Osteoblast (primary cell): Measurements from ENCODE around the gene MID1. TPM values are rescaled to one million over a fixed set of nuclear protein-coding genes. Genes with fewer than 3 reads are reported as not detected.

ENCODE experiments used
- DNase-seq: peaks from one replicate; pipeline ENCODE4 v3.0.0; 2011; ENCODE audit warnings: low spot score, mixed read lengths; ENCODE audit not compliant: insufficient read length; ENCODE audit errors: missing footprints
- H2AFZ ChIP-seq: 2 replicates; pipeline ENCODE4 v1.6.0; 2011; ENCODE audit warnings: mild to moderate bottlenecking, low read length
- H3K27ac ChIP-seq: 2 replicates; pipeline ENCODE4 v1.5.1; 2011; ENCODE audit warnings: mild to moderate bottlenecking, low read depth, low read length, moderate library complexity
- H3K27me3 ChIP-seq: 2 replicates; pipeline ENCODE4 v1.6.0; 2012; ENCODE audit warnings: mild to moderate bottlenecking, control low read depth, inconsistent platforms, low read length, moderate library complexity; ENCODE audit not compliant: insufficient read depth
- H3K36me3 ChIP-seq: 2 replicates; pipeline ENCODE4 v1.5.1; 2011; ENCODE audit warnings: mild to moderate bottlenecking, low read length, control low read depth, moderate library complexity; ENCODE audit not compliant: insufficient read depth
- H3K4me1 ChIP-seq: 2 replicates; pipeline ENCODE4 v1.5.1; 2011; ENCODE audit warnings: mild to moderate bottlenecking, low read length, control low read depth, moderate library complexity; ENCODE audit not compliant: insufficient read depth
- H3K4me2 ChIP-seq: 2 replicates; pipeline ENCODE4 v1.6.0; 2011; ENCODE audit warnings: mild to moderate bottlenecking, low read length; ENCODE audit not compliant: insufficient read depth
- H3K4me3 ChIP-seq: fragments of 200-600 bp; sonication (generic); 3 replicates; pipeline ENCODE4 v1.5.1; 2012; ENCODE audit warnings: mild to moderate bottlenecking, low read length, inconsistent platforms; ENCODE audit not compliant: insufficient read depth
- H3K79me2 ChIP-seq: 2 replicates; pipeline ENCODE4 v1.6.0; 2012; ENCODE audit warnings: mild to moderate bottlenecking, low read length, control low read depth, inconsistent platforms; ENCODE audit not compliant: insufficient read depth
- H3K9me3 ChIP-seq: 2 replicates; pipeline ENCODE4 v1.5.1; 2011; ENCODE audit warnings: low read depth, low read length, control low read depth
- H4K20me1 ChIP-seq: 2 replicates; pipeline ENCODE4 v1.6.0; 2012; ENCODE audit warnings: mild to moderate bottlenecking, low read length, control low read depth; ENCODE audit not compliant: insufficient read depth
- CTCF ChIP-seq: IDR thresholded peaks from 2 replicates; pipeline ENCODE4 v1.5.1; 2011; ENCODE audit warnings: mild to moderate bottlenecking, low read depth, low read length, moderate library complexity; ENCODE audit errors: extremely low read depth
- total RNA-seq: library from RNA; depleted of rRNA; stranded (reverse); fragments of >200 nt; gene quantifications from 2 replicates; pipeline ENCODE4 v1.2.3, GENCODE V29; 2012

Gene MID1
- total RNA-seq, 1 donor = 26.8 TPM

DNA sequence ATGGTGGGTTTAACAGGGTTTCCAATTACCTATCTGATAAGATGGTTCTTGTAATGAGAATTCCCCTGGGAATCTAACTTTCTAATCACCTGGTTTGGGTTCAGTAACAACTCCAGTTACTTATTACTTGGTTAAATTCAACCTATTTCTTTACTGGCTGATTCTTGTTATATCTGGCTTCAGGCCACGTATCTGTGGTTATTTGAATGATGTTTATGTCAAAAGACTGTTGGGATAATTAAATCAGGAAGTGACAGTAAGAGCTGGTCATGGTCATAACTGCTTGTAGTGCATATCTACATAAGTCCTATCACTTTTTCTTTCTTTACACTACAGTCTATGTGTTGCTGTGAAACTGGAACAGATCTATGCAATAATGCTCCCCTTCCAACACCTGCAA lies 108.1 kb downstream of the MID1 start:
- no peak overlapping the region for H2AFZ ChIP-seq
- H3K9me3 ChIP-seq = no peaks in the 10 kb centered on the region
- H3K27me3 ChIP-seq = no peaks in the 10 kb centered on the region
- no peak overlapping the region for H3K4me2 ChIP-seq
- peaks cover 13% of the 10 kb centered on the region for H3K4me1 ChIP-seq
- no peaks in the 10 kb centered on the region for H3K79me2 ChIP-seq
- TF ChIP-seq CTCF = no peak
- DNase-seq = no peak
- no peaks in the 10 kb centered on the region for H3K36me3 ChIP-seq
- H3K4me3 ChIP-seq = no peak overlapping the region
- no peak overlapping the region for H3K27ac ChIP-seq
- H4K20me1 ChIP-seq = no peaks in the 10 kb centered on the region

- Histone ChIP-seq H3K4me1 (peaks cover 10% of the 10 kb centered on the region), H3K27ac (no peak overlapping the region), H3K9me3 (no peaks in the 10 kb centered on the region), H3K79me2 (no peaks in the 10 kb centered on the region), H3K27me3 (no peaks in the 10 kb centered on the region), H3K4me2 (no peak overlapping the region), H4K20me1 (no peaks in the 10 kb centered on the region), H3K4me3 (no peak overlapping the region), H3K36me3 (no peaks in the 10 kb centered on the region), H2AFZ (no peak overlapping the region)
- TF ChIP-seq CTCF = no peak
- no peak for DNase-seq
Observed at GRCh38 chrX:10509397-10509796, 111.0 kb downstream of the MID1 start.

- H3K4me3 ChIP-seq = no peak overlapping the region
- no peaks in the 10 kb centered on the region for H3K9me3 ChIP-seq
- no peak for TF ChIP-seq CTCF
- H3K36me3 ChIP-seq = no peaks in the 10 kb centered on the region
- H3K27me3 ChIP-seq = no peaks in the 10 kb centered on the region
- H2AFZ ChIP-seq = no peak overlapping the region
- H3K79me2 ChIP-seq = no peaks in the 10 kb centered on the region
- H3K27ac ChIP-seq = no peak overlapping the region
- H3K4me1 ChIP-seq = peaks cover 10% of the 10 kb centered on the region
- no peaks in the 10 kb centered on the region for H4K20me1 ChIP-seq
- H3K4me2 ChIP-seq = no peak overlapping the region
- DNase-seq = no peak
Observed at GRCh38 chrX:10508891-10509290, 111.5 kb downstream of the MID1 start.

GRCh38 chrX:10507876-10508275 lies 112.5 kb downstream of the MID1 start:
- Histone ChIP-seq H3K4me2 (no peak overlapping the region), H2AFZ (no peak overlapping the region), H3K36me3 (no peaks in the 10 kb centered on the region), H3K27ac (no peak overlapping the region), H4K20me1 (no peaks in the 10 kb centered on the region), H3K4me1 (peaks cover 10% of the 10 kb centered on the region), H3K4me3 (no peak overlapping the region), H3K9me3 (no peaks in the 10 kb centered on the region), H3K79me2 (no peaks in the 10 kb centered on the region), H3K27me3 (no peaks in the 10 kb centered on the region)
- TF ChIP-seq CTCF = no peak
- no peak for DNase-seq
